C4-2B (cell line): ENCODE results near the gene PIP4K2B.

ENCODE experiments used
- ZFX ChIP-seq: fragments of 450-650 bp; IDR thresholded peaks from 2 replicates; pipeline ENCODE4 v1.6.1; 2017
- TF ChIP-seq, protein P1 (sequence below): fragments of 450-650 bp; conservative IDR thresholded peaks from 2 replicates; pipeline ENCODE4 v1.5.1; 2017; ENCODE audit warnings: mild to moderate bottlenecking

DNA sequence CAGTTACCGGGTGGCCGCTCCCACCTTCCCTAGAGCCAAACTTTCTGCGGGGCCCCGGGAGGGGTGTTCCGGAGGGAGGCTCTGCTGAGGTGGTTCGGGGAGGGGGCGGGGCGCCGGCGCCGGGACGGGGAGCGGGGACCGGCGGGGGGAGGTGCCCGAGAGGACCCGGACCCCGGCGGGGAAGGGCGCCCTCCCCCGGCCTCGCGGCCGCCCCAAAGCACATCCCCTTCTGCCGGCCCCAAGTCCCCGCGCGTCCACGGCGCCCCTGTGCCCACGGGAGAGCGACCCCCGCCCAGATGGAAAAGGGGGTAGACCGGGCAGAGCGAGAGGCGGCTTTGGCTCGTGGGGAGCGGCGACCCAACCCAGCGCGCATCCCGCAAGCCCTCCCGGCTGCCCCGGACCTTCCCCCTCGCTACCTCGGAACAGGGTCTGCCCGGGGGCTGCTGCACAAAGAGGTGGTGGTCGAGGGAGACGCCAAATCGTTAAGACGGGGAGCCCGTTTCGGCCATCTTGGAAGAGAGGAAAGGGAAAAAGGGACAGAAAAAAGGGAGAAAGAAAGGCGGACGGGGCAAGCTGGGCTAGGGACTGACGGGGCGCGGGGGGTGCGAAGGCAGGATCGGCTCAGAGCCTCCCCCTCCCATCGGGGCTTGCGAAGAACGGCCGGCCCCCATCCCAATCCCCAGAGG, 51.8 kb downstream of the PIP4K2B start:
- TF ChIP-seq, protein P1, sequence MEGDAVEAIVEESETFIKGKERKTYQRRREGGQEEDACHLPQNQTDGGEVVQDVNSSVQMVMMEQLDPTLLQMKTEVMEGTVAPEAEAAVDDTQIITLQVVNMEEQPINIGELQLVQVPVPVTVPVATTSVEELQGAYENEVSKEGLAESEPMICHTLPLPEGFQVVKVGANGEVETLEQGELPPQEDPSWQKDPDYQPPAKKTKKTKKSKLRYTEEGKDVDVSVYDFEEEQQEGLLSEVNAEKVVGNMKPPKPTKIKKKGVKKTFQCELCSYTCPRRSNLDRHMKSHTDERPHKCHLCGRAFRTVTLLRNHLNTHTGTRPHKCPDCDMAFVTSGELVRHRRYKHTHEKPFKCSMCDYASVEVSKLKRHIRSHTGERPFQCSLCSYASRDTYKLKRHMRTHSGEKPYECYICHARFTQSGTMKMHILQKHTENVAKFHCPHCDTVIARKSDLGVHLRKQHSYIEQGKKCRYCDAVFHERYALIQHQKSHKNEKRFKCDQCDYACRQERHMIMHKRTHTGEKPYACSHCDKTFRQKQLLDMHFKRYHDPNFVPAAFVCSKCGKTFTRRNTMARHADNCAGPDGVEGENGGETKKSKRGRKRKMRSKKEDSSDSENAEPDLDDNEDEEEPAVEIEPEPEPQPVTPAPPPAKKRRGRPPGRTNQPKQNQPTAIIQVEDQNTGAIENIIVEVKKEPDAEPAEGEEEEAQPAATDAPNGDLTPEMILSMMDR = no peak
- TF ChIP-seq ZFX = no peak
